Mesothelial cell of epicardium (in vitro differentiated cells): ENCODE data around the gene SYNE1. TPM values are rescaled to one million over a fixed set of nuclear protein-coding genes. Genes with fewer than 3 reads are reported as not detected.

Experiments
- DNase-seq, 2 experiments: peaks; one replicate each; pipeline ENCODE4 v3.0.0; 2021; ENCODE audit warnings: low spot score in 2 of 2; ENCODE audit not compliant: unreplicated experiment in 2 of 2
- H3K27ac Mint-ChIP-seq: 2 replicates; pipeline ENCODE4 v1.8.0; 2021; ENCODE audit warnings: mixed read lengths
- H3K27me3 Mint-ChIP-seq: 2 replicates; pipeline ENCODE4 v1.8.0; 2021; ENCODE audit warnings: low read depth, mixed read lengths
- H3K36me3 Mint-ChIP-seq: 2 replicates; pipeline ENCODE4 v1.8.0; 2021; ENCODE audit warnings: mixed read lengths
- H3K4me1 Mint-ChIP-seq: 2 replicates; pipeline ENCODE4 v1.8.0; 2021; ENCODE audit warnings: mixed read lengths
- H3K4me3 Mint-ChIP-seq: 2 replicates; pipeline ENCODE4 v1.8.0; 2021; ENCODE audit warnings: mild to moderate bottlenecking, moderate library complexity, mixed read lengths
- H3K9me3 Mint-ChIP-seq: 2 replicates; pipeline ENCODE4 v1.8.0; 2021; ENCODE audit warnings: mixed read lengths
- CTCF ChIP-seq: fragments of 200-600 bp; sonication (generic); IDR thresholded peaks from one replicate; pipeline ENCODE4 v1.5.0; 2021; ENCODE audit warnings: antibody characterized with exemption; ENCODE audit not compliant: unreplicated experiment
- total RNA-seq: library from RNA; stranded (reverse); gene quantifications from 3 replicates; pipeline ENCODE4 v1.2.1, GENCODE V29; 2021

Gene SYNE1
- total RNA-seq, 1 donor from 2014 or later: 60.5 TPM

GRCh38 chr6:152309648-152310047 is 327.5 kb downstream of the SYNE1 start:
- no peak overlapping the region for H3K4me3 Mint-ChIP-seq
- no peak overlapping the region for H3K27ac Mint-ChIP-seq
- TF ChIP-seq CTCF: no peak
- H3K27me3 Mint-ChIP-seq: no peaks in the 10 kb centered on the region
- DNase-seq: no peak
- peaks cover 4% of the 10 kb centered on the region for H3K9me3 Mint-ChIP-seq
- H3K4me1 Mint-ChIP-seq: peaks cover 11% of the 10 kb centered on the region
- peaks cover 32% of the 10 kb centered on the region for H3K36me3 Mint-ChIP-seq

GRCh38 chr6:152309006-152309405 is 328.2 kb downstream of the SYNE1 start:
- TF ChIP-seq CTCF: no peak
- Mint-ChIP-seq H3K27ac (no peak overlapping the region), H3K9me3 (peaks cover 3% of the 10 kb centered on the region), H3K4me1 (peaks cover 5% of the 10 kb centered on the region), H3K27me3 (no peaks in the 10 kb centered on the region), H3K4me3 (no peak overlapping the region), H3K36me3 (peaks cover 30% of the 10 kb centered on the region)
- no peak for DNase-seq

GRCh38 chr6:152308306-152308705 is 328.9 kb downstream of the SYNE1 start:
- TF ChIP-seq CTCF: no peak
- no peaks in the 10 kb centered on the region for H3K27me3 Mint-ChIP-seq
- H3K27ac Mint-ChIP-seq: no peak overlapping the region

GRCh38 chr6:152305672-152306071 is 331.5 kb downstream of the SYNE1 start:
- no peak for DNase-seq
- Mint-ChIP-seq H3K4me3 (no peak overlapping the region), H3K27ac (no peak overlapping the region), H3K9me3 (no peaks in the 10 kb centered on the region), H3K36me3 (peaks cover 18% of the 10 kb centered on the region), H3K27me3 (no peaks in the 10 kb centered on the region), H3K4me1 (peaks cover 14% of the 10 kb centered on the region)
- no peak for TF ChIP-seq CTCF

More at GRCh38 chr6:152308306-152308705, 328.9 kb downstream of the SYNE1 start:
- no peak for DNase-seq
- H3K4me1 Mint-ChIP-seq: no peaks in the 10 kb centered on the region
- H3K4me3 Mint-ChIP-seq: no peak overlapping the region
- peaks cover 25% of the 10 kb centered on the region for H3K36me3 Mint-ChIP-seq
- no peaks in the 10 kb centered on the region for H3K9me3 Mint-ChIP-seq

- no peaks in the 10 kb centered on the region for H3K27me3 Mint-ChIP-seq
- H3K4me1 Mint-ChIP-seq: peaks cover 14% of the 10 kb centered on the region
- peak; percentile 55 for TF ChIP-seq CTCF
- H3K4me3 Mint-ChIP-seq: peak overlapping the region; percentile 97
- peak overlapping the region; percentile 94 for H3K27ac Mint-ChIP-seq
- DNase-seq: peak; percentile 61 to 87
- H3K36me3 Mint-ChIP-seq: peaks cover 7% of the 10 kb centered on the region
- no peaks in the 10 kb centered on the region for H3K9me3 Mint-ChIP-seq
These were observed 335.2 kb downstream of the SYNE1 start for GRCh38 chr6:152301765-152302568.
